GM12892 (cell line): Measurements from ENCODE around the gene RIC8B.

Experiments used
- POLR2A ChIP-seq: IDR thresholded peaks from 2 replicates; pipeline ENCODE4 v1.6.1; 2011; ENCODE audit warnings: low read depth, low read length, control low read depth
- POLR2AphosphoS5 ChIP-seq: IDR thresholded peaks from 2 replicates; pipeline ENCODE4 v1.6.1; 2011; ENCODE audit warnings: low read depth, low read length, control low read depth
- TAF1 ChIP-seq: IDR thresholded peaks from 2 replicates; pipeline ENCODE4 v1.6.1; 2011; ENCODE audit warnings: low read depth, mild to moderate bottlenecking, control low read depth, low read length, borderline replicate concordance

- TF ChIP-seq TAF1, result no peak
- no peak for TF ChIP-seq POLR2A
- TF ChIP-seq POLR2AphosphoS5, result no peak
Measured at GRCh38 chr12:106867651-106868050, 93.2 kb downstream of the RIC8B start.
